Activated CD8-positive, alpha-beta memory T cell treated with anti-CD3 and anti-CD28 coated beads, Interleukin-2, amount 50 U/mL, for 4 hours (primary cell): ENCODE measurements around the gene UBXN10.

Experiments used
- DNase-seq: peaks from one replicate; pipeline ENCODE4 v3.0.0-alpha.2; 2020

UBXN10 gene

DNA sequence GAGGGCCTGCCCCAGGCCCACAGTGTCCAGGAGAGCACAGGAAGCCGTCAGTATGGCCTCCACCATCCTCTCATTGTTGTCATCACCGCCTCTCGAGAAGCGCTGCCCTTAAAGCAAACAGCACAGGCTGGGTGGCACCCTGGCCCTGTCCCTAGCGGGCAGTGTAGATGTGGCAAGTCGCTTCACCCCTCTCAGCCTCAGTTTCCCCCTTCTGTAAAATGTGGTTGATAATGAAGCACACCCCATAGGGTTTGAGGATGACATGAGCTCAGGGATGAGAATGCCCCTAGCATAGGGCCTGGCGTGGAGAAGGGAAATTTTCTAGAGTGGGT, 33.3 kb upstream of the UBXN10 start:
- no peak for DNase-seq

DNA sequence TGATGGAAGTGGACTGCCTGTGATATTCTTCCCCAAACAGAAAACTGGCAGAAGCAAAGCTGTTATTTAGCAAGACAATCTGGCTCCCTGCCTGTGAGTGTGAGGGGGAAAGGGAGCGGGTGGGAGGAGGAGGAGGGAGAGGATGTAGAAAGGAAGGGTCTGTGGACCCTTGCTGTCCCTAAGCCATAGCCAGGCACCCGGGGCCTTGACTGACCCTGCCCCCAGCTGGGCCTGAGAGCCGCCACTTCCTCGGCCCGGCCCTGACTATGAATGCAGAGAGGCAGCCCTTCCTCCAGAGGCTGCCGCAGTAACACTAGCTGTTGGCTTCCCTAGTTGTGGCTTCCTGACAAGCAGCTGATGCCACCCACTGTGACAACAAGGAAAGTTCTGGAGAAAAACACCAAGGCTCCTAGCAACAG, 32.9 kb upstream of the UBXN10 start:
- DNase-seq = no peak

DNA sequence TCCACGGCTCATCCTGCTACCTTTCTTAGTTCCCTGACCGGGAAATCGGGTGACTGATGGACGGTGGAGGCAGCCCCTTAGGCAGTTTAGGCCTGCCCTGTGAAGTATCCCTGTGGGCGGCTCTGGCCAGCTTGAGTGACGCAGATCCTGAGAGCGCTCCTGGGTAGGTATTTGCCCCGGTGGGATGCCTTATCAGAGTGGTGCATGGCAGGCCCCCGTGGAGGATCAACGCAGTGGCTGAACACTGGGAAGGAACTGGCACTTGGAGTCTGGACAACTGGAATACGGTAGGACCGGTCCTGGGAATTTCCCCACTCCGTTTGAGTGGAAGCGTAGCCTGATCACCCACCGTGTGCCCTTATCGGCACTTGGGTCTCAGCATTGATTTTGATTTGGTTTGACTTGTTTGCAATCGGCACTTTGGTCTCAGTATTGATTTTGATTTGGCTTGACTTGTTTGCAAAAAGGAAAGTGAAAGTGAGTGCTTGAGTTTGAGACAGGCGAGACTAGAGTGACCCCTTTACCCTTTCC, 31.5 kb upstream of the UBXN10 start:
- no peak for DNase-seq

DNA sequence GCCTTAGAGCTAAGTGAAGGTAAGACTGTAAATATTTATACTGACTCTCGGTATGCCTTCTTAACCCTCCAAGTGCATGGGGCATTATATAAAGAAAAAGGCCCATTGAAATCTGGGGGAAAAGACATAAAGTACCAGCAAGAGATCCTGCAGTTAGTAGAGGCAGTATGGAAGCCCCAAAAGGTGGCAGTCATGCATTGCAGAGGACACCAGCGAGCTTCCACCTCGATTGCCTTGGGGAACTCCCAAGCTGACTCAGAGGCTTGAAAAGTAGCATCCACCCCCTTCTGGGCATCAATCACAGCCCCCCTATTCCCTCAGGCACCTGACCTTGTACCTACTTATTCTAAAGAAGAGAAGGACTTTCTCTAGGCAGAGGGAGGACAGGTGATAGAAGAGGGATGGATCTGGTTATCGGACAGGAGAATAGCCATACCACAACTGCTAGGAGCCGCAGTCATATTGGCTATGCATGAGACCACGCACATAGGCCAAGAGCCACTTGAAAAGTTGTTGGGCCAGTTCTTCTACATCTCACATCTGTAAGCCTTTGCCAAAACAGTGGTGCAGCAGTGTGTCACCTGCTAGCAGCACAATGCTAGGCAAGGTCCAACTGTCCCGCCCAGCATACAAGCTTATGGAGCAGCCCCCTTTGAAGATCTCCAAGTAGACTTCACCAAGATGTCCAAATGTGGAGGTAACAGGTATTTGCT, 27.4 kb upstream of the UBXN10 start:
- DNase-seq = no peak

DNA sequence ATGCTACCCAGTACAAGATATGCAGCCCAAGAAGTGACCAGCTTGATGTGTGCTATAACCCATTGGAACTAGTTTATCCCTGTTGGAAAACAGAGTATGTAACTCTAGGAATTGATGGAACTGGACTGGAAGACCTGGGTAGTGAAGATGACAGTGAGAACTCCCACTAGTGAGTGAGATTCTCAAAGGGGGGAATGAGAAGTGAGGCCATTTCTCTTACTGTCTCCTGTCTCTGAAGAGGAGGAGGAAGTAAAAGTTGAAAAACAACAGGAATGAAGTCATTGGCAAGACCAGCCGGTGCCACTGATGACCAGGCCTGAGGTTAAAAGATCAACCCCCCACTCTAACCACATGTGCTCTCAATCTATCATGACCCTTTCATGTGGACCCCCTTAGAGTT, 25.9 kb upstream of the UBXN10 start:
- no peak for DNase-seq

DNA sequence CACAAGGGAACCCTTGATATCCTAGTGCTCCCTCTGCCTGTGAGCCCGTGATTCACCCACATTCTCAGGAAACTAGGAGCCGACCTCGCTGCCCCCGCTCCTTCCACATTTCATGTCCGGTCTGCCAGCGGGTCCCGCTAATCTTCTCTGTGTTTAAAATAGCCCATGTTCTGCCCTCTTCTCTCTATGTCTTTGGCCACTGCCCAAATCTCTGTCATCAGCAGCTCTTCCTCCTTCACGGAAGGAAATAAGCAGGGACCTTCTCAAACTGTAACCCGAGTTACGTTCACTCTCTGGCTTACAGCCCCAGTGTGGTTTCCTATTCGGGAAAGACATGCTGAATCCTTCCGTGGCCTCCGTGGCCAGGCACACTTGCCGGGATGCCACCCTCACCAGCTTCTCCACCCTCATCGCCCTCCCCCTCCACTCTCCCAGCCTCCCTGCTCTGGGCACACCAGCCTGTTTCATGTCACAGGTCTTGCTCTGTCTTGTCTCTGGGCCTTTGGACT, 21.1 kb upstream of the UBXN10 start:
- DNase-seq = no peak

DNA sequence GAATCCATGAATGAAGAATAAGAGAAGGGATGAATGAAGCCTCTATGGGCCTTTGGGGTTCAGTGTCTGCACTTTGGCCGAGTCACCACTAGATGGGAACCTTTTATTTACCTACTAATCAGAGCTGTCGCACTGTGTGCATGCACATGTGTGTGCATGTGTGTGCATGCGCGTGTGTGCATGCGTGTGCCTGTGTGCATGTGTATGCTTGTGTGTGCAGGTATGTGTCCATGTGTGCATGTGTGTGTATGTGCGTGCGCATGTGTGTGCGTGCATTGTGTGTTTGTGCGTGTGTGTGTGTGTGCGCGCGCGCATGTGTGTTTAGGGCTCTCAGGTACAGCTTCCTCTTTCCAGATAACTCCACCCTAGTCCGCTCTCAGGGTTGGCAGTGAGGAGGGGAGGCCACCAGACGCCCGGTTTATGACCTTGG, 20.4 kb upstream of the UBXN10 start:
- DNase-seq = no peak

DNA sequence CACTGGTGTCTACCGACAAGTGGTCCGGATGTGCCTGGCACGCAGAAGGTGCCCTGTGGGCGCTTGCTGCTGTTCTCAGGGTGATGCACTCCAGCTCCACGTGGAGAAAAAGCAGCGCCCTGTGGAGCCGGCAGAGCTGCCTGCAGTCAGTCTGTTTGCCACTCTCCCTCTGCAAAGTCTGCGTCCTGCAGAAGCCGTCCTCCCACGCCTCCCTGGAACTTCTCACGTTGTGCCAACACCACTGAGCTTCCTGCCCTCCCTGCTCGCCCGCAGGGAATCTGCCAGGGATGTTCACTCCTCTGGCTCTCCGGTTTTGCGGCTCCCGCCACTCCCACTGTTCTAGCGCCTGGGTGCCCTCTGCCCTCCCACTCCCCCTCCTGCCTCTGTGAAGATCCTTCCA, 19.8 kb upstream of the UBXN10 start:
- DNase-seq = no peak

DNA sequence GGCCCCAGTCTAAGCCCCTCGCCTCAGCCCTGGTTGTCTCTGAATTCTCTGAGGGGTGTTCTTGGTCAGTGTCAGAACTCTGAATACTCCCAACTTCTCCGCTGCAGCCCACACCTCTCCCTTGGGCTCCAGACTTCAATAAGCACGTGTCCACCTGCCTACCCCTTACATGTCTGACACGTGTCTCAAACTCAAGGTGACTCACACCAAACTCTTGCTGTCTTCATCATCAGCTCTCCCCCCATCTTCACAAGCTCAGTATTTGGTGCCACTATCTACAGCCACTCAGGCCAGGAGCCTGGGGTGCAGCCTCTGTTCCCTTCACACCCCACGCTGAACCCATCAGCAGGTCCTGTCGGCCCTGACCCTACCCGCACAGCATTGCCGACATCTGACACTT, 18.8 kb upstream of the UBXN10 start:
- DNase-seq = no peak

DNA sequence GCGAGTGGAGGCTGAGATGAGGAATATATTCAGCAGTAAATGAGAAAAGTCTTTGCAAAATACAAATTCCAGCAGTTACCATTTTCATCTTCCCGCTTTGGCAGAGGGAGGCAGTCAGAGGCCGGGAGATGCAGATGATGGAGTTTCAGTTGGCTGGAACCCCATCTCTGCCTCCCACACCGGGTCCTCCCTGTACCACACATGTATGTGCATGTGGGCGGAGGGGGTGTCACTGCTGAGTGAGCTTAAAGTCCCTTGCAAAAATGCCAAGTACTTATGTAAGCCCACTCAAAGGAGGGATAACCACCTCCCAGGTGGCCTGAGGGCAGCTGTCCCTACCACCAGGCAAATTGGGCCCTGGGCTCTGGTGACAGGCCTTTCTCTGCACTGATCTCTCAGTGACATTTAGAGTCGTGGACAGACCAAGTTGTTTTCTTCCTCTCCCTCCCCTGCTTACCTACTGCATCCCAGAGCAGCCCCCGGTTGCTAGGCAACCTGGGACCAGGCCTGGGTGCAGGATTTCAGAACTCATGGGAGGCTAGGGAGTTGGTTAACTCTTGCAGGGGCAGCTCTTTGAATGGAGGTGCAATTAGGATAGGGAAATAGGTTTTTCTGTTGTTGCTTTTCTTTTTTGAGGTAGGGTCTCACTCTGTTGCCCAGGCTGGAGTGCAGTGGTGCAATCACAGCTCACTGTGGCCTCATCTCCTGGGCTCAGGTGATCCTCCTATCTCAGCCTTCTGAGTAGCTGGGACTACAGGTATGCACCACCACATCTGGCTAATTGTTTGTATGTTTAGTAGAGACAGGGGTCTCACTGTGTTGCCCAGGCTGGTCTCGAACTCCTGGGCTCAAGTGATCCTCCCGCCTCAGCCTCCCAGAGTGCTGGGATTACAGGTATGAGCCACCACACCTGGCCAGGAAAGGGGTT, 17.1 kb upstream of the UBXN10 start:
- DNase-seq = no peak

DNA sequence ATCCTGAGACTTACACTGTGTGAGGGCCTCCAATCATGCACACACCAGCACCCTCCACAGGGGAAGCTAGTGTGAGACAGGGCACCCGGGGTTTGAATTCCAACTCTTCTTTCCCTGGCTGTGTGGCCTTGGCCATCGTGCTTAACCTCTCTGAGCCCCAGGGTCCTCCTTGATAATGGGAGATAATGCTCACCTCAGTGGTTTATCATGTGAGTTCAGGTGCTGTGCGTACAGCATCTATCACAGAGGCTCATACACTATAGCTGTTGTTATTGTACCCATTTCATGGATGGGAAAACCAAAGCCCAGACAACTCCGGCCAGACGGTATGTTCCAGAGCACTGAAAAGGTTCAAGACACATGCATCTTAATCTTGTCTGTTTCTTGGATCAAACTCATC, 16.0 kb upstream of the UBXN10 start:
- no peak for DNase-seq

DNA sequence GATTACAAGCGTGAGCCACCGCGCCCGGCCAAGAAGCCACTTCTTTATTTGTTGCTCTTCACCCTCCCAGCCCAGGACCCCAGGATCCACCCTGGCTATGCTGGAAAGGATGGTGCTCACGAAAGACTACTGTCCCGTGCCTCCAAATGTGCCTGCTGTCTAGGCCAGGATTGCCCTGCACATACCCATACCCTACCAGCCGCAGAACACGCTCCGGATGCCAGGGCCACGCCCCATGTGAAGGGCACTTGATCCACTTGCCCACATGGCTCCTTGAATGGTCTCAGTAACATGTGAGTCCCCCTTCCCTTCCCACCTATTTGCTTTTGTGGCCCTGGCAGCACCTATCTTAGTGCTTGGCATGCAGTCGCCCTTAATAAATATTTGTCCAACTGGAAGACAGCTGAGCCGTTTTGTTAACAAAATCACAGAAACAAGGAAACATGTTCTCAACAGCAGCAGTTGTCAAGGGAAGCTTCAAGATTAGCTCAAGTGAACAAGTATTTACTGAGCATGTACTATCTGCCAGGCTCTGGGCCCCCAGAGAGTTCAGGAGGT, 13.8 kb upstream of the UBXN10 start:
- DNase-seq = no peak

DNA sequence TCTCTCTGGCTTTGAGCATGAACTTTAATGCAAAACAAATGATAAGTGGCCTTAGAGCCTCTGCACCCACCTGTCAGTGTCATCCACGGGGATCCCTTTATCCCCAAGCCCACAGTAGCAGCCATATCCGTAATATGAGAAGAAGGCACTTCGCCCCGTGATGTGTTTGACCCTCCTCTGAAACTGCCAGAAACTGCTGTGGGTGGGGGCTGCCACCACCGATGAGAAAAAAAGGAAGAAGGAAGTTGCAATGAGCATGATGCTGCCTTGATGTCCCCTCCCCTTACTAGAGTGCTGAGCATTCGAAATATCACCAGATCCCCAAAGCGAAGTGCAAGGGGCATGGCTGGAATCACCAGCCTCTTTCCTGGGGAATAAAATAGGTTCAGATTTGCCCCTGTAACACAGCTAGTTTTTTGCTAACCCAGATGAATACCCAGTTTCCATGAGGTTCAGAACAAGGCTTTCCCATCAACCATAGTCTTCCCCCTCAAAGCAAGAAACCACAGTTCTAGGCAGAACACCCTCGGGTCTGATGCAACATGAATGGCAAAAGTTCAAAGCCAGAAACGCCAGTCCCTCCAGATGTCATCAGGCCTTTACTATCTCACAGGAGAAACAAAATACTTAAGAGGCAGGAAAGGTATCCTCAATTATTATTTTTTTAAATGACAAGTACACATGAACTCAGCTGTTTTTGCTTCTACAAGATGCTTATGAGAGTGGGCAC, 10.8 kb upstream of the UBXN10 start:
- no peak for DNase-seq

DNA sequence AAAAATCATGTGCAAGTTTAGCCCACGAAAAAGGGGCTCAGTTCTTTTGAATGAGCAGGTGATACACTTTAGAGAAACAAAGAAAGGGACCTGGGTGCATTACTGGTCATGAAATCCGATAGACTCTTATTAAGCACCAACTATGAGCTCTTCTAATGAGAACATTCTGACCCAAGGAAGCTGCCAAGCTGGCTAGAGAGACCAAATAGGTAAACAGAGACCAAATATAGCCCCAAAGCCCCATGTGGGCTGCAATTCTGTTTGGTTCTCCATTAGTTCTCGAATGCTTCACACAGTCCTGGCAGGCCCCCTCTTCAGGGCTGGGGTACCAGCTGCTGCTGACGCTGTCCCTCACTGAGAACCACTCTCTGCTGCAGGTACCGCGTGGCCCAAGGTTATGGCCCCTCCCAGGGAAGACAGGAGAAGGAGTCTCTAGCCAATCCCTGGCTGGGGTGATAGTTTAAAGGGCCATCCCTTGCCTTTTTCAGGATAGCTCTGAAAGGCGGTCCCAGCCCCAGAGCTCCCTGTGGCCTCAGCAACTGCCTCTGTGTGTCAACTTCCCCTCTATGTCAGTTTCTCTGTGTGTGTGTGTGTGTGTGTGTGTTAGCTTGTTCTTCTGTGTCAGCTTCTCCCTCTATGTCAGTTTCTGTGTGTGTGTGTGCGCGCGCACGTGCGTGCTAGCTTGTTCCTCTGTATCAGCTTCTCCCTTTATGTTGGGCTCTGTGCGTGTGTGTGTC, 7.1 kb upstream of the UBXN10 start:
- DNase-seq = no peak

DNA sequence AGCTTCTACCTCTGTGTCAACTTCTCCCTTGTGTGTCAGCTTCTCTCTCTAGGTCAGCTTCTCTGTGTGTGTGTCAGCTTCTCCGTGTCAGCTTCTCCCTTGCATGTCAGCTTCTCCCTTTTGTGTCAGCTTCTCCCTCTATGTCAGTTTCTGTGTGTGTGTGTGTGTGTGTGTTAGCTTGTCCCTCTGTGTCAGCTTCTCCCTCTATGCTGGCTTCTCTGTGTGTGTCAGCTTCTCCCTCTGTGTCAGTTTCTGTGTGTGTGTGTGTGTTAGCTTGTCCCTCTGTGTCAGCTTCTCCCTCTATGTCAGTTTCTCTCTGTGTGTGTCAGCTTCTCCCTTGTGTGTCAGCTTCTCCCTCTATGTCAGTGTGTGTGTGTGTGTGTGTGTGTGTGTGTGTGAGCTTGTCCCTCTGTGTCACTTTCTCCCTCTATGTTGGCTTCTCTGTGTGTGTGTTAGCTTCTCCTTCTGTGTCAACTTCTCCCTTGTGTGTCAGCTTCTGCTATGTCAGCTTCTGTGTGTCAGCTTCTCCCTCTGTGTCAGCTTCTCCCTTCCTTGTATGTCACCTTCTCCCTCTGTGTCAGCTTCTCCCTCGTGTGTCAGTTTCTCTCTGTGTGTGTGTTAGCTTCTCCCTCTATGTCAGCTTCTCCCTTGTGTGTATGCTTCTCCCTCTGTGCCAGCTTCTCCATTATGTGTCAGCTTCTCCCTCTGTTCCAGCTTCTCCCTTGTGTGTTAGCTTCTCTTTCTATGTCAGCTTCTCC, 6.3 kb upstream of the UBXN10 start:
- DNase-seq = no peak

DNA sequence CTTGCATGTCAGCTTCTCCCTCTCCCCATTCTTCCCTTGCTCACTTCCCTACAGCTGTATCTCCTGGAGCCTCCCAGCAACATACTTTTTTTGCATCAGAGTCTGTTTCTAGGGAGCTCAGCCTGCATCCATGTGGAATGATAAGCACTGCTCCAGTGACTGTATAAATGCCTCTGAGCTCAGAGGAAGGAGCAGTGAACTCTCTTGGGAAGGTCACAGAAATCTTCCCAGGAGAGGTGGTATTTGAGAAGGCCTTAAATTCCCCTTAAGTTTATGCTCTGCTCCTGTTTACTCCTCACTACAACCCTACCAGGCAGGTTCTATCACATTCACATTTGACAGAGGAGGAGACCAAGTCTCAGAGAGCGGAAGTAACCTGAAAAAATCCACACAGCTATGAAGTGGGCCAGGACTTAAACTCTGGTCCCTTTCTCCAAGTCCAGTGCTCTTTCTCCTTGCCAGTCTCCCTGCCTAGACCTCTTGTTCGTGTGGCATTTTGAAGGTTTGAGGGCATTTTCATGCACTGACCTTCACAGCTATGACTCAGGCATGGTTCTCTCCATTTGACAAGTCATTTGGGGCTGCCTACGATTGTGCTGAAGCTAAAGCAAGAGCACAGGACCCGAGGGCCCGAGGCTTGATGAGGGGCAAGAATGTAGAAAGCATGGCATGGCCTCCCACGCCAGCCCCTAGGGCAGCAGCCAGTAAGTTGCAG, 5.6 kb upstream of the UBXN10 start:
- DNase-seq = no peak

DNA sequence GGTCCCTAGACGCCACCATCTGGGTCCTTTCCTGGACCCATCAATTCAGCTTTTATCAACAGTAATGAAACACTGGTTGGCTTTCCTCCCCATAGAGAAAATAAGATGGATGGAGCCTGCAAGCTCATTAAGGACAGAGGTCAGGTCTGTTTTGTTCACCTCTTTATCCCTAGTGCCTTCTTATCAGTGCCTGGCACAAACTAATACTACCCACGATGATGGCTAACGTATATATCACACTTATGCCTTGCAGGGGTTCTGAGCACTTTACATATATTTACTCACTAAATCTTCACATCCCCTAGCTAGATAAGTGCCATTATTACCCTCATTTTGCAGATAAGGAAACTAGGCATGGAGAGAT, 5.1 kb upstream of the UBXN10 start:
- DNase-seq = no peak

DNA sequence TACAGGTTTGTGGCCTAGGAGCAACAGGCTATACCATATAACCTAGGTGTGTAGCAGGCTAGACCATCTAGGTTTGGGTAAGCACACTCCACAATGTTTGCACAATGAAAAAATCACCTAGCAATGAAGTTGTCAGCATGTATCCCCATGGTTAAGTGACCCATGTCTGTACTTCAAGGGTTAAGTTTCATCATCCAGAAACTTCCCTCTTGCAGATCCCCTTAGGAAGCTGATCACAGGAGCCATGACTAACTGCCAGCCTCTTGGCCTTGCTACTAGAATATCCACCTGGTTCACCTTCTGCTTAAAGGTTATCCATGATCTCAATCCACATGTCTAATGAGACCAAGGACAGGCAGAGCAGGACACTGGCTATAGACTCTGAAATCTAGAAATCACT, 3.5 kb upstream of the UBXN10 start:
- DNase-seq = no peak

DNA sequence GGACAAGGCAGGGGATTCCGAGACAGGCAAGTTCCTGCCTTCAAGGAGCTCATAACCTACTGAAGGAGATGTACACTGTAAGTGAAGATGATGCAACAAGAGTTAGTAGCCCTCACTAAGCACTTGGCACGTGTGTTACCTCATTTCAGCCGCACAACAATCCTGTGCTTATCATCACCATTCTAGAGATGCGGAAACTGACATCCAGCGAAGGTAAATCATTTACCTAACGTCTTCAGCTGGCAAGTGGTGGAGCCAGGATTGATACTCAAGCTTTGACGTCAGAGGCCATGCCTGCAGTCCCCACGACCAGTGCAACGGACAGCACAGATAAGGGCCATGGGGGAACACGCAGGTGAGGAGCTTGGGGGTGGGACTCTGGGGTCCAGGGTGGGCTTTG, 2.9 kb upstream of the UBXN10 start:
- DNase-seq = no peak

DNA sequence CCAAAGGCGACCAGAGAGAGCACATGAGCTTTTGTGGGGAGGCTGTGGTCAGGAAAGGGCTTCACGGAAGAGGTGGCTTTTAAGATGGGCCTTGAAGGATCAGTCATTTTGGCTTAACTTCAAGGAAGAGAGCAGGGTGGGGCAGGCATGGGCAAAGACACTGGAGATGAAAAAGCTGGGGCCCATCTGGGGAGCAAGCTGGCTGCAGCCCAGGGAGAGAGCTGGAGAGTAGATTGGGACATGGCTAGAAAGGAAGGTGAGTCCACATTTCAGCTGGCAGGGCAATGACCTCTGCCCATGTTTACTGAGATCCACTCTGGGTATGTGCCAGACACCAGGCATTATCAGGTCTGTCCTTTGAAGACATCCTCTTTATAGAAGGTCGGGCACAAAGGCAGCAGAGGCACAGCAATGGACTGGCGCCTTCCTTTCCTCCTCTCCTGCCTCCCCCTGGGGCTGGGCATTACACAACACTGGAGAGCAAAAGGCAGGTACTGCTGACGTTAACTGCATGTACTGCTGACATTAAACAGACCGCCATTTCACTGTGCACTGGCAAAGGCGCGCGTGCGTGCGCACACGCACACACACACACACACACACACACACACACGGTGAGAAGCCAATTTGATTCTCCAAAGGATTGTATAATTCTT, 2.2 kb upstream of the UBXN10 start:
- no peak for DNase-seq
